ENCODE data around the gene KIF5C.
"Not testable (repeated sequence)": the region's sequence is repeated elsewhere in the genome, so short reads cannot be mapped to it uniquely, and the experiment has no call there.

KIF5C gene

DNA sequence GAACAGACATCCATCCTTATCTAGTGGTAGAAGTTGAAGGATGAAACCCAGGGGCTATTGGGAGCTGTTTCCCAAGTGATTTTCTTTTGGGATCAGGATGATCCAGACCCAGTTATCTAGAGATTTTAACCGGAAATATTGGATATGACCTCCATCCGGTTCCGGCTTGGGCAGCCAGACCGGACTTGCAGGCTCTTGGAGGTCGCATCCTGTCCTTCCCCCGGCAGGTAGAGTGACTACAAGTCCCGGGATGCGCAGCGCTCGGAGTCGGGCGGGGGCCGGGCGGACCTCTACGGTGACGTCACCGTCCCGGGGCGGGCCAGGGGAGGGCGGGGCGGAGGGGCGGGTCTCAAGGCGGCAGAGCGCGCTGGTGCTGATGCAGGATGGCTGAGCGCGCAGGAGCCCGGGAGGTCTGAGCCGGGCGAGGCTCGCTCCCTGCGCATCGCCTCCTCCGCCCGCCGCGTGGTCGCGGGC, at the start of gene KIF5C:
Gene KIF5C (plus strand): TSS at position 360 of the 474 bp plus-strand sequence. CDS start 391 bp downstream, outside the sequence.
- peak; percentile 85 to 87 for DNase-seq (ENCODE audit: low read depth in 2 of 2)

GRCh38 chr2:148826791-148827190, 48.2 kb upstream of the KIF5C start:
- DNase-seq (ENCODE audit: low read depth in 2 of 2): no peak

- DNase-seq (ENCODE audit: low read depth in 2 of 2): no peak
Measured at GRCh38 chr2:148828941-148829340, 46.1 kb upstream of the KIF5C start.

GRCh38 chr2:148829618-148830017, 45.4 kb upstream of the KIF5C start:
- DNase-seq (ENCODE audit: low read depth in 2 of 2): no peak

DNA sequence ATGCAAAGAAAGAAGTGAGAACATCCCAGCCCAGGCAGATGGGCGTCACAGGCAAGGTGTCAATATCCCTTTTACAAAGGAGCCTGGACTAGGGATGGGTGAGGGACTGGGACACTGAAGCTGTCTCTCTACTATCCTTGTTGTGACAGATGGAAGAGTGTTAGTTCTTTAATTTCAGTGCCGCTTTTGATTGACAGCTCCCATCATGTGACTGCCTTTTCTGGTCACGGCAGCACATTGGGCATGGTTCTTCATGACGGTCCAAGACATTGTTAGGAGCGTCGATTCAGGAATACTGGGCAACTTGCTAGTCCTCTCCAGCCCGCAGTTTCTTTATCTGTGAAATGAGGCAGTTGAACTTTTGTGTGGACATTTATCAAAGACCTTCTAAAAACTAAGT, 42.4 kb upstream of the KIF5C start:
- no peak for DNase-seq (ENCODE audit: low read depth in 2 of 2)

DNA sequence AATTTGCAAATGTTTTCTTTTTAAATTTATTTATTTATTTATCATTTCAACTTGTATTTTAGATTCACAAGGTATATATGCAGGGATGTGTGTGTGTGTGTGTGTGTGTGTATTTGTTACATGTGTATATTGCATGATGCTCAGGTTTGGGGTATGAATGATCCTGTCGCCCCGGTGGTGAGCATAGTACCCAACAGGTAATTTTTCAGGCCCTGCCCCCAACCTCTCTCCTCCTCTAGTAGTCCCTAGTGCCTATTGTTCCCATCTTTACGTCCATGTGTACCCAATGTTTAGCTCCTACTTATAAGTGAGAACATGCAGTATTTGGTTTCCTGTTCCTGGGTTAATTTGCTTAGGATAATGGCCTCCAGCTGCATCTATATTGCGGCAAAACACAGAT, 33.0 kb upstream of the KIF5C start:
- no peak for DNase-seq (ENCODE audit: low read depth in 2 of 2)

DNA sequence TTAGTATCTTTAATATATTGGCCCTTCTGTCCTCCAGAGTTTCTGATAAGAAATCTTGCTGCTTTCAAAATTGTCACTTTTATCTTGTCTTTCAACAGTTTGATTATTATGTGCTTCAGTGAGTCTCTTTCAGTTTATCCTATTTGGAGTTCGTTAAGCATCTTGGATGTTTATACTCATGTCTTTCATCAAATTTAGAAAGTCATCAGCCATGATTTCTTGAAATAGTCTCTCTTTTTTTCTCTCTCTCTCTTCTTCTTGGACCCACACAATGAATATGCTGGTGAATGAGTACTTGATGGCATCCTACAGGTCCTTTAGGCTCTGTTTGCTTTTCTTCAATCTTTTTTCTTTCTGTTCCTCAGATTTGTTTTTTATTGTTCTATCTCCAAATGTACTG, 26.9 kb upstream of the KIF5C start:
- DNase-seq (ENCODE audit: low read depth in 2 of 2): no peak

GRCh38 chr2:148853458-148853857, 21.6 kb upstream of the KIF5C start:
- no peak for DNase-seq (ENCODE audit: low read depth in 2 of 2)

DNA sequence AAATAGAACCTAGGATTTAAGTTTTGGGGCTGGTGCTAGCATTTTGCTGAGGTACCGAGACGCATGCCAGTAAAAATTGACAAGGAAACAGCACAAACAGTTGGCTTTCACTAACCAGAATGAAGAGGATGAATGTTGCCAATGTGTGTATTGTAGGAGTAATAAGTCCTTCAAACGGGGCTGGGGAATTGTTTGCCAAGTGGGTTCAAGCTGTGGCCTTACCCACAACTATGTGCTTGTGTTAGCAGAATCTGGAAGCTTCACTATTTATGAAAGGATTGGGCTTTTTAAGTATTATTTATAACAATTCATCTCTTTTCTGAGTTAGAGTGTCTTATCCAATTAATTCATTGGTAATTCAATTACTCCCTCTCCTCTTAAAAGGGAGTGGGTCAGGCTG, 15.0 kb upstream of the KIF5C start:
- DNase-seq (ENCODE audit: low read depth in 2 of 2): no peak

DNA sequence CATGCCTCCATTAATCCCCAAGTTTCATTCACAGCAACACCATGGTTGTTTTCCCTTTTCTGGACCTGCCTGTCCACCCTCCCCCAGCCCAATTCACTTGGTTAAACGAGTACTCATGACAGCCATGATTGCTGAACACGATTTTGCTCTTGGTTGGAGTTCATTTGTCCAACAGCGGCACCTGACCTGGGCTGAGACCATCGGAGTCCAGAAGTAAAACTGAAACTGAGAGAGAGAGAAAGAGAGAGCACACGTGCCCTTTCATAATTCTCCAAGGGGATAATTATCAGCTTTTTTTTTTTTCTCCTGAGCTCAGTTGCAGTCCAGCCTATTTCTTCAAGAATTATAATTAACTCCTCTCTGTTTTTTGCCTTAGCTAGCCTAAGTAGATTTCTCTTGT, 13.7 kb upstream of the KIF5C start:
- no peak for DNase-seq (ENCODE audit: low read depth in 2 of 2)

DNA sequence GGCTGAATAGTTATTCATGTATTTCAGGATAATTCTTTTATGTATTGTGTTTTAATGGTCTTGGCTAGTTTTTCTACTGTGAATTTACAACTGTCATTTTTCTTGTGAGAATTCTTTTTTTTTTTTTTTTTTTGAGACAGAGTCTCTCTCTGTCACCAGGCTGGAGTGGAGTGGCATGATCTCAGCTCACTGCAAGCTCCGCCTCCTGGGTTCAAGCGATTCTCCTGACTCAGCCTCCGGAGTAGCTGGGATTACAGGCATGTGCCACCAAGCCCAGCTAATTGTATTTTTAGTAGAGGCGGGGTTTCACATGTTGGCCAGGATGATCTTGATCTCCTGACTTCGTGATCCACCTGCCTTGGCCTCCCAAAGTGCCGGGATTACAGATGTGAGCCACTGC, 12.5 kb upstream of the KIF5C start:
- not testable (repeated sequence) for DNase-seq (ENCODE audit: low read depth in 2 of 2)

DNA sequence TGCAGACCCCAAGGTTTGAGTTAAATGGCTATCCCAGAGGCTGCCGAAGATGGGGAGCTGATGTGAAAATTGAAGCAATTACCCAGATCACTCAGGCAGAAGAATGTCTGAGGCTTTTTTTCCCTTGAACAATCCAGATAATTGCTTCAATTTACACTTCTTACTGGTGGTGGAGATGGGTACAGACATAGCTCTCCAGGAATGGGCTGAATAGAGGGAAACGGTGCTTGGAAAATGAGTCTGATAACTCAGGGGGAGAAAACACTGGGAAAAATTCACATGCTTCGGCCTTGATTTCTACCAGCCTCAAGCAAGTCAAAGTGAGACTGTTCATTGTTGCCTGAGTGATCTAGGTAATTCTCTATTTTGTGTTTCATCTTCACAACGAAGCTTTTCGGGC, 9.5 kb upstream of the KIF5C start:
- no peak for DNase-seq (ENCODE audit: low read depth in 2 of 2)

DNA sequence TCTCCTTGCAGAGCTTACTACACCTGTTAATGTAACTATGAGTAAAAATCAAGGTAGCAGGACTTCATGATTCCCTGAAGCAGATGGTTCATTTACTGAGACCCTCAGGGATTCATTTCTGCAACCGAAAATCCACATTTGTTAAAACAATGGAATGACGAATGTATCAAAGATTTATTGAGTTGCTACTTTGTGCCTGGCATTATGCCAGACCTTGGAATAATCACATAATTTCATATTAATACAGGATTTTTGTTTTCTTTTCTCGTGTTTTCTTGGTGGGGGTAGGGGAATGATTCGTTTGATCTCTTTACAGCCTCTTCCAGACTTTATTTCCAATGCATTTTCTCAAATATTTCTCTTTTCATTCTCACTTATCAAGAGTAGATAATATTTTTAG, 8.9 kb upstream of the KIF5C start:
- DNase-seq (ENCODE audit: low read depth in 2 of 2): no peak

DNA sequence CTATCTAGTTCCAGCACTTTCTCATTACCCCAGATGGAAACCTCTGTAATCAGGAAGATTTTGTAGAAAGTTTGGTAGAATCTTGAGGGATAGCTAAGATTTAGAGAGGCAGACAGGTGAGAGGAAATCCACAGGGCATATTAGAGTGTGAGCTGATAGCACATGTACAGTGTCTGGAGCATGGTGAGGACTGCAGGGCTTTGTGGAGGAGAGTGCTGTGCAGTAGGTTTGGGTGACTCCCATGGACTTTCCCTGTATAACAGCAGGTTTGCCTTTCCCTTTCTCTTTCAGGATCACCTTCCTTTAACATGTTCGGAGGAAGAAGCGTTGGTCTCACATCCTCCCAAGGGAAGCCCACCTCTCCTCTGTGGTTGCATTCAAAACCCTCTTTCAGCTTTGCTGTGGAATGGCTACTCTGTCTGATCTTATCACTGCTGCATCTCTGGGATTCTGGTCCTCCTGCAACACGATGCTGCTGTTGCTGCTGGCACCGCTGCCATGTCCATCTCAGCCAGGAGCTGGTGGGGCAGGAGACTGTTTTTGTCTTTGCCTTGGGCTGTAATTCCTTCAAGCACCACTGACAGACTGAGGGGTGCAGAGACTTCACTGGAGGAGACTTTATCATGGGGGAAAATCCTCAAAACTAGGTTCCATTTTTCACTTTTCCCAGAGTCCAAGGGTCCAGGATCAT, 7.8 kb upstream of the KIF5C start:
- DNase-seq (ENCODE audit: low read depth in 2 of 2): no peak

DNA sequence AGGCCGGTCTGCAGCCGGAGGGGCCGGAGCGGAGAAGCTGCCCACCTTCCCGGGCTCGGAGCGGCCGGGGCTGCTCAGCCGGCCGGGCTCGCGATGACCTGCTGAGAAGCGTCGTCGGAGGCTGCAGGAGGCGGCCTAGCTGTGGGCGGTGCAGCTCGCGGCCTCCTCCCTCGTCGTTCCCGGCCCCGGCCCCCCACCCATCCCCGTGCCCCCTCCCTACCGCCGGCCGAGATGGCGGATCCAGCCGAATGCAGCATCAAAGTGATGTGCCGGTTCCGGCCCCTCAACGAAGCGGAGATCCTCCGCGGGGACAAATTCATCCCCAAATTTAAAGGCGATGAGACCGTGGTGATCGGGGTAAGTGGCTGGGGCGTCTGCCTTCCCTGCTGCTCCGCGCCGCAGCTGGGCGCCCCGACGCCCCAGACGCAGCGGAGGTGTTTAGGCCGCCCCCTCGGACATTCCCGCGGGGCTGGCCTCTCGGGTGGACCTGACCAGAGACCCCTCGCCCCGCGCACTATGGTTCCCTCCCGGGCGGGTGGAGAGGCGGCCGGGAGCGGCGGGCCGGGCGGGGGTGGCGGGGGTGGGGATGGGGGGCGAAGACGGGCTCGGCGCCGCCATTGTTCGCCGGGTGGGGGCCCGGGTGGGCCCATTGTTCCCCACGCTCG, 492 bp downstream of the KIF5C start:
- DNase-seq (ENCODE audit: low read depth in 2 of 2): no peak

- DNase-seq (ENCODE audit: low read depth in 2 of 2): no peak
Measured at GRCh38 chr2:148876202-148876594, 1.2 kb downstream of the KIF5C start.

DNA sequence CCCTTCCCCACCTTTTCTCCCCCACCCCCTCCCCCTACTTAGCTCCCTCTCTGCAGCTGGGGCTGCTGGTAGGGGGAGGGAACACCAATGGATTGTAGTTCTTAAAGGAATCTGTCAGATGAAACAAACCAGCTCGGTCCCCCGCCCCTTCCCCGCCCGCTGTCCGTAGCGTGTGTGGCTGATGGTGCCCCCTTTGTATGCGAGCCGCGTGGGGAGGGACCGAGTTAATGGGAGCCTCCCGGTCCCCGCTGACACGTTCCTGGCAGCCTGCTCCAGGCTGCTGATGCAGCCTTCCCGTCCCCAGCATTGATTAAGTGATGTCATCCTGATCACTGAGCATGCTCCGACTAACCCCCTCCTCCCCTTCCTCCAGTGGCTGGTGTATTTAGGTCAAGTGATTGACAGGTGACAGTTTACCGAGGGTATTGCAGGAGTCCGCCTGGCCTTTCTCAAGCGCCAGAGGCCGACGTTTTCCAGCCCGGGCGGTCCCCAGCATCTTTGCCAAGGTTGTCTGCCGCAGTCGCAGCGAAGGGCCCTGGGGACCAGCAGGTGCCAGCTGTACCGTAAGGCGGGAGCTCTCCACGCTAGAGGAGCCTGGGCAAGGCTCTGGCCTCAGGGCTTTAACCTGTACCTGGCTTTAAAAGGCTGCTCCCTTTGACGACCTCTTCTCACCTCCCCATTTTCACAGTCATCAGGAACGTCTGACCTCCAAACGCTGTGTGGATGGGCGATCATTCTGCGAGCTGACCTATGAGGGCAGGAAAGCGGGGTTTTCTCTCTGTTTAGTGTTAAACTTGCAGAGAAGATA, 1.8 kb downstream of the KIF5C start:
- no peak for DNase-seq (ENCODE audit: low read depth in 2 of 2)

DNA sequence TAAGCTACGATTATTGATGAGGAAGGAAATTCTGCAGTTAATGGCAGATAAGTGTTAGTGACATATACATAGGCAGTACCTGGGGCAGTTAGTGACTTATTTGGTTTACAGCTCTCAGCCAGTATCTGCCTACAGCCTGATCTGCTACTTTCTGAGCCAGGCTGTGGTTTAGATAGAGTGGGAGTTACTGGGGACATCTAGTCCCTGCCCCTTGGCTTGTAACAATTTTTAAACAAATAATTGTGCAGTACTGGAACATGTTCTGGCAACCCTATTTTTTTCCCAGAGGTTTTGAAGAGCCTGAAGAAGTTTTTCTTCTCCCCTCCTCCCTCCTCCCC, 2.3 kb downstream of the KIF5C start:
- no peak for DNase-seq (ENCODE audit: low read depth in 2 of 2)

- no peak for DNase-seq (ENCODE audit: low read depth in 2 of 2)
Measured at GRCh38 chr2:148880636-148881035, 5.6 kb downstream of the KIF5C start.

DNA sequence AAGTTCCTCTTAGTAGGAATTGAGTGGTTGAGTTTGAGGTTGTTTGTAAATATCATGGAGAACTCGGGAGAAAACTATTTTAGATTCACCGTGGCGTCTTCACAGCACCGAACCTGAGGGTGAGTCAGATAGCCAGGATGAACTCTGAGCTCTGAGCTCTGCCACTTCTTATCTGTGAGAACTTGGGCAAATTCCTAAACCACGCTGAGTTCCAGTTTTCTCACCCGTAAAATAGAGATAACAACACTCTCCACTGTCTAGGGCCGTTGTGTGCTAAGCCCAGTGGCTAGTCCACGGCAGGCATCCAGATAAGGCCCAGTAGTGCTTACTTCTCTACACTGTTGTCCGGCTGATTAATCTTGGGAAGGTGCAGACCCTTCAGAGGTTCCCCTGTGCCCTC, 7.0 kb downstream of the KIF5C start:
- no peak for DNase-seq (ENCODE audit: low read depth in 2 of 2)

DNA sequence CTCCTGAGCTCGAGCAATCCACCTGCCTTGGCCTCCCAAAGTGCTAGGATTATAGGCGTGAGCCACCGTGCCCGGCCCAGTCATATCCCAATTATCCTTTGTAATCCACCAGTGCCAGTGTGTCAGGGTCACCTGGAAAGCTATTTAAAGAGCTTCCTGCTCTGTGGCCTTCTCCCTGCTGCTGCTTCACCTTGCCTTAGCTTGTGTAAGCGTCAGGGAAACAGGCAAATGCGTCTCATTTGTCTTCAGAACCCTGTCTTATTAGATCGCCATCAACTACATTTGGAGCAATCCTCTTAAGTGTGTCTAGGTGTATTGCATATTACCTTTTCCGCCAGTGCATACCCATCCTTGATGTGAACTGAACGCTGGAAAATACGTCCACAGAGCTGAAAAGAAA, 10.2 kb downstream of the KIF5C start:
- no peak for DNase-seq (ENCODE audit: low read depth in 2 of 2)

DNA sequence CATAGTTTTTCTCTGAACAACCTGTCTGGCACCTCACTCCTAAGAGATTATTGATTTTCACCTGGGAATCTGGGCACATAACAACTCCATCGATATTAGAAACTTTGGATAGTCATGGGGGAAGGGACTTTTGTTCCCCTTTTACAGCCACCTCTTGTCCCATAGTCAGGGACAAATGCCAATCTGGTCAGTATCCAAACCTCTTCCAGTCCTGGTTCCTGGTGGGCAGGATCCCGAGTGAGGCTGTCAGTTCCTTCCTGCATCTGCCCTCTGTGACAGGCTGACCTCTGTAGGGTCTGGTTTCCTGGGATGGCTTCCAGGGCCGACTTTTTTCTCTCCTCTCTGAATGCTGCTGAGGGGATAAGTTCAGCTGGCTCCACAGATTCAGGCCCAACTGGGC, 11.0 kb downstream of the KIF5C start:
- no peak for DNase-seq (ENCODE audit: low read depth in 2 of 2)
